GM23248 (cell line): ENCODE data around the gene CST5.
"Not testable (repeated sequence)": the region's sequence is repeated elsewhere in the genome, so short reads cannot be mapped to it uniquely, and the experiment has no call there.

ENCODE experiments used
- EZH2 ChIP-seq: fragments of 200-600 bp; sonication (generic); IDR thresholded peaks from 2 replicates; pipeline ENCODE4 v1.6.1; 2018; ENCODE audit warnings: antibody characterized with exemption, mild to moderate bottlenecking; ENCODE audit not compliant: insufficient read depth, poor library complexity, severe bottlenecking
- EZH2phosphoT487 ChIP-seq: fragments of 200-600 bp; sonication (generic); IDR thresholded peaks from 2 replicates; pipeline ENCODE4 v1.6.1; 2018; ENCODE audit warnings: antibody characterized with exemption, moderate library complexity, mild to moderate bottlenecking, low read depth; ENCODE audit not compliant: insufficient read depth

DNA sequence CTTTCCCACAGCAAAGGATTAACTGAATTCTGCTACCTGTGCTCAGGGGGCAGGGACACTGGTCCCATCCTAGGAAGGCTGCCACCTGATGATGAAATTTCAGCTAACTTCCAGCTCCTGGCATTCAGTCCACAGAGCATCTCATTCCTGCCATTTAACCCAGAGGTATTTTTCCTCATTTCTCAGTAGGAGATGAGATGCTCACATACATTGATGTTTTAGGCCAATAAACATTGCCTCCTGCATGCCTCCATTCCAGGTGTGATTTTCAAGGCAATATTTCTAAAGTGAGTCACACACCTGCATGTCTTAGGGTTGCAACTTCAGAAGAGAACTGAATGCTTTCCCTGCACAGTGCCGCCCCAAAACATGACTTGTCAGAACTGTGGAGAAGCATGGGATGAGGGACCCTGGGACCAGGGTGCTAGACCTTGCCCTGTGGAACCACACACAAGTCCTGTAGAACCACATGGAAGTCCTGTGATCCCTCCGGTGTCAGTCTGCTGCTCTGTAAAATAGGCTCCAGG, 1.5 kb downstream of the CST5 start:
- TF ChIP-seq EZH2, EZH2phosphoT487: not testable (repeated sequence)
